AG09319 (cell line): ENCODE measurements around the gene CAMTA1.
"Not testable (repeated sequence)": the region's sequence is repeated elsewhere in the genome, so short reads cannot be mapped to it uniquely, and the experiment has no call there.

Source experiments
- DNase-seq: peaks from one replicate; pipeline ENCODE4 v3.0.0-alpha.2; 2010; ENCODE audit warnings: low read depth; ENCODE audit errors: extremely low read depth
- TF ChIP-seq, protein P1 (sequence below): IDR thresholded peaks from 2 replicates; pipeline ENCODE4 v1.5.1; 2011; ENCODE audit warnings: low read depth, mild to moderate bottlenecking, inconsistent platforms, low read length, moderate library complexity

The CAMTA1 gene

DNA sequence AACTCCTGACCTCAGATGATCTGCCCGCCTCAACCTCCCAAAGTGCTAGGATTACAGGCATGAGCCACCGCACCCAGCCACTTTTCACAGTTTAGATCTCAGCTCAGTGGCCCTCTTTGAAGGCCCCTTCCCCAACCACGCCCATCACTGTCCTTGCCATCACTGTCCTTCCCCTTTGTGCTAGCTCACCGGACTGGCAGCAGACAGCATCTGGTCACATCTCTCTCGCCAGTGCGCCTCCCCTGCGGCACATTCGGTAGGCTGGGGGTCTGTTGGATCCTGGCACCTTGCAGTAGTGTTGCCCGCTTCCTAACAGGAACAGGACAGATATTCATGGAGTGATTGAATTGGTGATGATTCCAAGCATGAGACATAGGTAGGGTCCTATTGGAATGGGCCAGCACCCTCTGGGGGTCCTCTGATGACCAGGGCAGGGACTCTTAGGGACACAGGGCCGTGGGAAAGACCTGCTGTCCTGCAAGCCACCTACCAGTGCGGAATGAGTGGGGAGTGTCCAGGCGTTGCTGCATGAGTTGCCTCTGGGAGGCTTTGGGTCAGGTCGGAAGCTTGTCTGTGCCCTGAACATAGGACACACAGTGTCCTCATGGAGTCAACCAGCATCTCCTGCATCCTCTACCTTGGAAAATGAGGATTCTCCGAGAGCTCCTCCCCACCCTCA lies 807.0 kb downstream of the CAMTA1 start:
- DNase-seq = no peak
- TF ChIP-seq, protein P1, sequence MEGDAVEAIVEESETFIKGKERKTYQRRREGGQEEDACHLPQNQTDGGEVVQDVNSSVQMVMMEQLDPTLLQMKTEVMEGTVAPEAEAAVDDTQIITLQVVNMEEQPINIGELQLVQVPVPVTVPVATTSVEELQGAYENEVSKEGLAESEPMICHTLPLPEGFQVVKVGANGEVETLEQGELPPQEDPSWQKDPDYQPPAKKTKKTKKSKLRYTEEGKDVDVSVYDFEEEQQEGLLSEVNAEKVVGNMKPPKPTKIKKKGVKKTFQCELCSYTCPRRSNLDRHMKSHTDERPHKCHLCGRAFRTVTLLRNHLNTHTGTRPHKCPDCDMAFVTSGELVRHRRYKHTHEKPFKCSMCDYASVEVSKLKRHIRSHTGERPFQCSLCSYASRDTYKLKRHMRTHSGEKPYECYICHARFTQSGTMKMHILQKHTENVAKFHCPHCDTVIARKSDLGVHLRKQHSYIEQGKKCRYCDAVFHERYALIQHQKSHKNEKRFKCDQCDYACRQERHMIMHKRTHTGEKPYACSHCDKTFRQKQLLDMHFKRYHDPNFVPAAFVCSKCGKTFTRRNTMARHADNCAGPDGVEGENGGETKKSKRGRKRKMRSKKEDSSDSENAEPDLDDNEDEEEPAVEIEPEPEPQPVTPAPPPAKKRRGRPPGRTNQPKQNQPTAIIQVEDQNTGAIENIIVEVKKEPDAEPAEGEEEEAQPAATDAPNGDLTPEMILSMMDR = no peak

DNA sequence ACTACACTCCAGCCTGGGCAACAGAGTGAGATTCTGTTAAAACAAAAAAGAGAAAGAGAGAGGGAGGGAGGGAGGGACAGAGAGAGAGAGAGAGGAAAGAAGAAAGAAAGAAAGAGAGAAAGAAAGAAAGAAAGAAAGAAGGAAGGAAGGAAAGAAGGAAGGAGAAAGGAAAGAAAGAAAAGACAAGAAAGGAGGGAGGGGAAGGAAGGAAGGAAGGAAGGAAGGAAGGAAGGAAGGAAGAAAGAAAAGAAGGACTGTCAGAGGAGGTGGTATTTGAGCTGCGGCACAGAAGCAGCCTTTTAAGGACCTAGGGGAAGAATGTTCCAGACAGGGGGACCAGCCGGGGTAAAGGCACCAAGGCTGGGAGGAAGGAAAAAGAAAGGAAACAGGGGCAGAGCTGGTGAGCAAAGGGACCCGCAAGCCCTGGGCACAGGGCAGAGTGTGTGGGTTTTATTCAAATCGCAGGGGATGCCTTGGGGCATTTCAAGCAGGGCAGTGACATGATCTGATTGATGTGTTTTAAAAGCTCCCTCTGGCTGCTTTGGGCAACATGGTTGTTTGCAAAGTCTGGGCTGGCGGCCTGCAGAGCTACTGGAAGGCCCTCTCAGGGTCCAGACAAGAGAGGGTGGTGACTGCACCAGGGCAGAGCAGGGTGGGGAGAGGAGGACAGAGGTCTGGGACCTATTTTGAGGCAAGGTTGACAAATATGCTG lies 808.9 kb downstream of the CAMTA1 start:
- TF ChIP-seq, protein P1 = no peak
- DNase-seq = no peak

DNA sequence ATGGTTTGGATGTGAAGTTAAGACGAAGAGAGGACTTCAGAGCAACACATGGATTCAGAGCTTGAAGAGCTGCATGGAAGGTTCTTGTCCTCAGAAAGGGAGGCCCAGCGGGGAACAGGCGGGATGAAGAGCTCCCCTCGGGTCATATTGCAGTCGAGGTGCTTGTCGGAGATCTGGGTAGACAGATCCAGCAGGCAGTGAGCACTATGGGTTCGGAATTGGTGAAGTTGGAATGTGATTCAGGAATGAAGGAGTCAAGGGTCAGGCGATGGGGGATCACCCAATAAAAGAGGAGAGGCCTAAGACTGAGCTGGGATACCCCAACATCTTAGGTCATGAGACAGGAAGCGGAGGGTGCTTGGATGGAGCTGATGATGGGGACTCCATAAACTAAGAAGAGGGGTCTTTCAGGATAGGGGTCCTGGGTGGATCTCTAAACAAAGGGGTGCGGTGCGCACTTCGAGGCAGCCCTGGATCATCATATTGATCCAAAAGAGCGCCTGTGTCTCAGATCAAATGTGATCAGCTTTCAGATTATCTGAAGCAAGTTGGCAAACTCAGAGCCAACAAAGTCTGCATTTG lies 809.6 kb downstream of the CAMTA1 start:
- TF ChIP-seq, protein P1 = no peak
- no peak for DNase-seq

DNA sequence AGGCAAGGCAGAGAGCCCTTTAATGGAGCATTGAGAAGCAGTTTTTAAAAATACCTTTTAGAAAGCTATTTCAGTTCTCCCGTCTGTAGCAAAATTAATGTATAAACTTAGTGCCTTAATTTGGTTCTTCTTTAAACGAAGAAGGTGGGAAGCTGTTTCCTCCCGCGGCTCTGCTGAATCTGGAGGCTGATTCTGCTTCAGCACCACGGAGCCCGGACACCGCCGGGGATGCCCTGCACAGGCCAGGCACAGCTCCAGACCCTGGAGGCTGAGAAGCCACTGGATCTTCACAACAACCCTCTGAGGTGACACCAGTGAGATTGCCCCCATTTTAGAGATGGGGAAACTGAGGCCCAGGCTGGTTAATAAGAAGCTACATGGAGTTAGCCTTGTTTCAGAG lies 810.1 kb downstream of the CAMTA1 start:
- DNase-seq = no peak
- TF ChIP-seq, protein P1 = no peak

DNA sequence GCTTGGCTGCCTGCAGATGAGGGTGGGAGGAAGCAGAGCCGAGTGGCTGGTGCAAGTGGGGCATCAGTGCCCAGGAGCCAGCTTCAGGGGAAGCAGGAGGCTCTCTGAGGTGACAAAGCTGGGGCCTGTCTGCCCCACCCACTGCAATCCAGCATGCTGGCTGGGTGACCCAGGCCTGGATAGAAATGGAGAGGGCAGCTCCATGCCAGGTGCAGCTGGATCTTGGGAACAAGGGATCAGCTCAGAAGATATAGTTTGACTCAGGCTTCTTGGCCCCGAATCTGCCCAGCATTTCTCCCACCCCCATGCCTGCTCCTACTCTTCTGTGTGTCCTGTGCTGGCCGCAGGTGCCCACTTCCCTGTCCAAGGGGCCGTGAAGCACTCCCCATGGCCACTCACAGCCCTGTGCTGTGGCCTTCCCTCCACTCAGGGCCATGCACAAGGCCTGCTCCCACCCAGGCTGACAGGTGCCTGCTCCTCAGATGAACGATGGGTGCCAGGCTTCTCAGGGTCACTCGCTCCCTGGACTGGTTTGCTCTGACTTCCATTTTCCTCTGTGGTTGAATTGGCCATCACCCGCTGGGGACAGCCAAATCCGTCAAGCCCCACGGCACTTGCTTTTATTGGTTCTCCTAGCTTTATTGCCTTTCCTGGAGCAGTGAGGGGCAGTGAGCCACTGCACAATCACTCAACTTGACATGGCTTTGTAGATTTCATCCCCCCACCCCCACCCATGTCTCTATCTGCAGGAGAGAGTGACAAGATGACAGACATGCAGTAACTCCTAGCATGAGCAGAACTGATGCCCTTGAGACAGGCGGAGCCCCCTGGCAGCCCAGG lies 811.1 kb downstream of the CAMTA1 start:
- no peak for DNase-seq
- TF ChIP-seq, protein P1 = no peak

DNA sequence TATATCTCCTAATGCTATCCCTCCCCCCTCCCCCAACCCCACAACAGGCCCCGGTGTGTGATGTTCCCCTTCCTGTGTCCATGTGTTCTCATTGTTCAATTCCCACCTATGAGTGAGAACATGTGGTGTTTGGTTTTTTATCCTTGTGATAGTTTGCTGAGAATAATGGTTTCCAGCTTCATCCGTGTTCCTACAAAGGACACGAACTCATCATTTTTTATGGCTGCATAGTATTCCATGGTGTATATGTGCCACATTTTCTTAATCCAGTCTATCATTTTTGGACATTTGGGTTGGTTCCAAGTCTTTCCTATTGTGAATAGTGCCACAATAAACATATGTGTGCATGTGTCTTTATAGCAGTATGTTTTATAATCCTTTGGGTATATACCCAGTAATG lies 812.8 kb downstream of the CAMTA1 start:
- not testable (repeated sequence) for DNase-seq

DNA sequence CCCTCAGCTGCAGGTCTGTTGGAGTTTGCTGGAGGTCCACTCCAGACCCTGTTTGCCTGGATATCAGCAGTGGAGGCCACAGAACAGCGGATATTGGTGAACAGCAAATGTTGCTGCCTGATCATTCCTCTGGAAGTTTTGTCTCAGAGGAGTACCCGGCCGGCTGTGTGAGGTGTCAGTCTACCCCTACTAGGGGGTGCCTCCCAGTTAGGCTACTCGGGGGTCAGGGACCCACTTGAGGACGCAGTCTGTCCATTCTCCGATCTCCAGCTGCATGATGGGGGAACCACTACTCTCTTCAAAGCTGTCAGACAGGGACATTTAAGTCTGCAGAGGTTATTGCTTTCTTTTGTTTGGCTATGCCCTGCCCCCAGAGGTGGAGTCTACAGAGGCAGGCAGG lies 819.7 kb downstream of the CAMTA1 start:
- not testable (repeated sequence) for DNase-seq

DNA sequence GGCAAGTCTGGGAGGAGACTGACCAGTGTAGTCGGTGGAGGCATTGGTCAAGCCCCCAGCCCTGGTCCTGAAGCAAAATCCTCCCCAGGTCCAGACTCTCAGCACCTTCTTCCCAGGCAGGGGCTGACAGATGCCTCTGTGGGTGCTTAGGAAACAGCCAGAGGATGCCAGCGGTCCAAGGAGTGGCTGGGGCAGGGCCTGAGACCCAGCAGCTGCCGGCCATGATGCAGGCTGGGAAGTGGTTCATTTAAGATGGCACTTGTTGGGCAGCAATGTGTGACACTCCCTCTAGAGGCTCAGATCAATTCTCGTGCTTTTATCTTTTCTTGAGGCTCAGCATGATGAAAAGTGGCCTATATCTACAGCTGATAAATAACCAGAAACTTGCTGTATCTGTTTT lies 820.8 kb downstream of the CAMTA1 start:
- TF ChIP-seq, protein P1 = no peak
- DNase-seq = no peak
